Calu3 (cell line): Measurements from ENCODE around the gene RPTOR. TPM values are rescaled to one million over a fixed set of nuclear protein-coding genes. Genes with fewer than 3 reads are reported as not detected.

Experiments
- BruUV-seq: library from RNA; stranded (reverse); fragments of 400-500 nt; replicated peaks from 2 replicates; lab custom pipeline; 2021; lab: Mats Ljungman, UMichigan
- CTCF ChIA-PET: fragments of 300-600 bp; sonication (Branson Sonifier 250); formaldehyde crosslinking; loops from one replicate; lab custom pipeline; 2022; ENCODE audit warnings: antibody characterized with exemption; lab: Charles Lee
- DNase-seq: peaks from one replicate; pipeline ENCODE4 v3.0.0; 2022
- H3K27ac Mint-ChIP-seq: one replicate; pipeline ENCODE4 v1.8.0; 2022; ENCODE audit warnings: mixed read lengths; ENCODE audit not compliant: unreplicated experiment
- H3K27me3 Mint-ChIP-seq: one replicate; pipeline ENCODE4 v1.8.0; 2022; ENCODE audit warnings: mixed read lengths; ENCODE audit not compliant: unreplicated experiment
- H3K36me3 Mint-ChIP-seq: one replicate; pipeline ENCODE4 v1.8.0; 2022; ENCODE audit warnings: mild to moderate bottlenecking, moderate library complexity, mixed read lengths; ENCODE audit not compliant: insufficient read depth, unreplicated experiment
- H3K4me1 Mint-ChIP-seq: one replicate; pipeline ENCODE4 v1.8.0; 2022; ENCODE audit warnings: mild to moderate bottlenecking, low read depth, mixed read lengths; ENCODE audit not compliant: unreplicated experiment
- H3K4me3 Mint-ChIP-seq: one replicate; pipeline ENCODE4 v1.8.0; 2022; ENCODE audit warnings: mild to moderate bottlenecking, low read depth, moderate library complexity, mixed read lengths; ENCODE audit not compliant: unreplicated experiment
- H3K9me3 Mint-ChIP-seq: one replicate; pipeline ENCODE4 v1.8.0; 2022; ENCODE audit warnings: low read depth, mixed read lengths; ENCODE audit not compliant: unreplicated experiment
- CTCF ChIP-seq: fragments of 200-600 bp; IDR thresholded peaks from one replicate; pipeline ENCODE4 v1.8.0; 2022; ENCODE audit warnings: antibody characterized with exemption; ENCODE audit not compliant: unreplicated experiment
- intact Hi-C: fragments of 100-400 bp; cut with micrococcal nuclease; formaldehyde crosslinking; loops from one replicate; pipeline ENCODE4 v1.10.0; 2022; ENCODE audit not compliant: unreplicated experiment
- total RNA-seq: library from RNA; stranded (reverse); gene quantifications from 2 replicates; pipeline ENCODE4 v1.2.3, GENCODE V29; 2022

RPTOR gene
- total RNA-seq, 1 experiment from 2014 or later = 41.8 TPM

GRCh38 chr17:80885947-80886582 is 341.4 kb downstream of the RPTOR start:
- Mint-ChIP-seq H3K4me3 (no peak overlapping the region), H3K27ac (no peak overlapping the region), H3K9me3 (no peaks in the 10 kb centered on the region), H3K4me1 (no peaks in the 10 kb centered on the region), H3K36me3 (peaks cover 11% of the 10 kb centered on the region), H3K27me3 (no peaks in the 10 kb centered on the region)
- no TSS peak for BruUV-seq
- no peak for DNase-seq
- intact Hi-C loops = no loop called here
- no peak for TF ChIP-seq CTCF
- CTCF ChIA-PET = no interaction called here

DNA sequence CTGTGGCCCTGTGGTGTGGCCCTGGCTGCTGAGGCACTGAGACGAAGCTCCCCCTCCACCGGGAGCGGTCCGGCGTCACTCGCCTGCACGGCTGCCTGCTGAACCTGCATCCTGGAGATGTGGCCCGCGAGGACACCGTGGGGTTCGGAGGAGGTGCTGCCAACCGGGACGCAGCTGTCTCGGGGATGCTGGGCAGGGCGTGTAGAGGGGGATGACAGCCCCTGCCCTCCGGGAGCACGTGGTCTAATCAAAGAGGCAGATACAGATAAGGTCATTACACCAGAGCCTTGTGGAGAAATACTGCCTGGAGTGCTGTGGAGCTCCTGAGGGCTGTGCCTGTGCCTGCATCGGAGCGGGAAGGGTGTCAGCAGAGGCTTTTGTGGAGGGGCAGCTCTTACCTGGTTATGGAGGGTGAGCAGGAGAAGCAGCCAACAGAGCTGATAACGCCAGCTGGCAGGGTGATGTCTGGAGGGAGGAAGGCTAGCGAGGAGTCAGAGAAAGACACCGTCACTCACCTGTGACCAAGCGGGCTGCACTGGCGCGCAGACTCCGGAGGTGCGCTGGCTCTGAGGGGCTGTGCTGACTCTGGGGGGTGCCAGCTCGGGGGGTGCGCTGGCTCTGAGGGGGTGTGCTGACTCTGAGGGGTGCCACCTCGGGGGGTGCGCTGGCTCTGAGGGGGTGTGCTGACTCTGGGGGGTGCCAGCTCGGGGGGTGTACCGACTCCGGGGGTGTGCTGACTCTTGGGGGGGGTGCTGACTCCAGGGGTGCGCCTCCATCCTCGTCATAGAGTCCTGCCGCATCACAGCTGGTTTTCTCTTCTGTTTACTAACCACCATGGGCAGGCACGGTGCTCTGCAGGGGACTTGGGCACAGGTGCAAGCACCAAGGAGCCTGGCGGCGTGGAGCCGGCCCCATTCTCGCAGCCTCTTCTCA is 342.3 kb downstream of the RPTOR start:
- intact Hi-C loops = no loop called here
- no TSS peak for BruUV-seq
- Mint-ChIP-seq H3K27me3 (no peaks in the 10 kb centered on the region), H3K4me3 (no peak overlapping the region), H3K36me3 (peaks cover 12% of the 10 kb centered on the region), H3K27ac (no peak overlapping the region), H3K4me1 (no peaks in the 10 kb centered on the region), H3K9me3 (no peaks in the 10 kb centered on the region)
- no peak for TF ChIP-seq CTCF
- no peak for DNase-seq
- CTCF ChIA-PET = no interaction called here

GRCh38 chr17:80887639-80888175 is 343.1 kb downstream of the RPTOR start:
- BruUV-seq = no TSS peak
- H3K4me3 Mint-ChIP-seq = no peak overlapping the region
- CTCF ChIA-PET = no interaction called here

More at GRCh38 chr17:80887639-80888175, 343.1 kb downstream of the RPTOR start:
- Mint-ChIP-seq H3K27me3 (no peaks in the 10 kb centered on the region), H3K9me3 (no peaks in the 10 kb centered on the region), H3K4me1 (no peaks in the 10 kb centered on the region), H3K27ac (no peak overlapping the region), H3K36me3 (peaks cover 16% of the 10 kb centered on the region)
- TF ChIP-seq CTCF = no peak
- no peak for DNase-seq
- intact Hi-C loops = no loop called here
